Adrenal gland (tissue), 12 donors: ENCODE data around the gene SLC22A14. TPM values are rescaled to one million over a fixed set of nuclear protein-coding genes. Genes with fewer than 3 reads are reported as not detected.

Experiments
- DNase-seq, 7 donors: peaks; one replicate each; pipeline ENCODE4 v3.0.0-alpha.2; 2019 to 2020
- H3K27ac ChIP-seq, 5 donors: fragments of 200-600 bp; sonication (generic) in 4 of 5; 1 replicate in 3 of 5; 2 replicates in 2 of 5; pipeline versions ENCODE4 v1.5.1 to v1.8.0; 2016 to 2020; ENCODE audit warnings: mild to moderate bottlenecking in 1 of 5
- H3K27me3 ChIP-seq: fragments of 200-600 bp; 2 replicates; pipeline ENCODE4 v1.8.0; 2021
- H3K36me3 ChIP-seq, 2 donors: fragments of 200-600 bp; replicated peaks in 1 of 2; 1 replicate in 1 of 2; 2 replicates in 1 of 2; pipeline versions ENCODE4 v1.5.1 to v1.8.0; 2018 to 2022
- H3K4me1 ChIP-seq, 2 donors: fragments of 200-600 bp; replicated peaks in 1 of 2; 1 replicate in 1 of 2; 2 replicates in 1 of 2; pipeline versions ENCODE4 v1.5.1 to v1.8.0; 2018 to 2021
- H3K4me3 ChIP-seq, 4 donors: fragments of 200-600 bp; sonication (generic) in 3 of 4; one replicate each; pipeline ENCODE4 v1.5.1; 2016 to 2018
- H3K9me3 ChIP-seq, 3 donors: fragments of 200-600 bp; sonication (generic) in 1 of 3; replicated peaks in 1 of 3; 1 replicate in 2 of 3; 2 replicates in 1 of 3; pipeline versions ENCODE4 v1.5.1 to v1.8.0; 2016 to 2021
- CTCF ChIP-seq, 6 experiments: fragments of 450-650 bp in 4 of 6; fragments of 200-600 bp in 2 of 6; sonication (generic) in 1 of 6; IDR thresholded peaks; 1 replicate in 5 of 6; 2 replicates in 1 of 6; pipeline versions ENCODE4 v1.5.1 to v1.8.0; 2016 to 2021; ENCODE audit warnings: antibody characterized with exemption in 6 of 6, mild to moderate bottlenecking in 2 of 6, moderate library complexity in 1 of 6
- POLR2A ChIP-seq, 2 donors: fragments of 450-650 bp; IDR thresholded peaks; one replicate each; pipeline ENCODE4 v1.6.1; 2017; ENCODE audit warnings: antibody characterized with exemption in 2 of 2, mild to moderate bottlenecking in 2 of 2, moderate library complexity in 1 of 2
- WGBS, 4 donors: extraction: QIAGEN DNeasy Blood & Tissue Kit in 2 of 4; methylation state at CpG; one replicate each; pipeline versions ENCODE4 v1.1.5 to v1.1.7; 2013 to 2017; 5-methylcytosine and 5-hydroxymethylcytosine counted together
- intact Hi-C, 2 donors: fragments of 100-400 bp; cut with DNase I; formaldehyde crosslinking; loops; one replicate each; pipeline versions ENCODE4 v1.14.1 to v1.15.0; 2022 to 2023
- polyA plus RNA-seq, 3 donors: library from polyadenylated mRNA; stranded (reverse); fragments of 200-250 nt in 2 of 3; fragments of 350-450 nt in 1 of 3; fragmentation: Illumina TruSeq in 1 of 3; extraction: RNeasy Lipid Tissue Mini Kit (QIAGEN cat#74804) in 1 of 3; gene quantifications; one replicate each; pipeline ENCODE4 v1.2.3, GENCODE V29; 2013 to 2014
- total RNA-seq, 9 donors: library from RNA; depleted of rRNA in 4 of 9; stranded (reverse); fragments of >200 nt in 4 of 9; fragments of 120-200 nt in 1 of 9; fragmentation: NEBNext Ultra II Directional in 1 of 9; extraction: Animal tissue kit (Norgen Biotek cat#: 25700) in 1 of 9; gene quantifications; one replicate each; pipeline versions ENCODE4 v1.1.0 to v1.2.4, GENCODE V29; 2013 to 2023
- donor health status: healthy with polysubstance abuse.
- donor health status: Bipolar disorder and iron deficiency.
- donor health status: DM: yes; HTN: yes; CAD: no.
- donor health status: DM: no; HTN: no; CAD: no.
- donor health status: DM: no; HTN: no; CAD: no.
- donor health status: DM: yes; HTN: yes; CAD: no.

Gene SLC22A14
- total and polyA plus RNA-seq, 12 donors: 0.07 to 0.32 (median 0.11) TPM; not detected in 5

GRCh38 chr3:38362825-38363224 lies 80.7 kb downstream of the SLC22A14 start:
- Histone ChIP-seq H3K4me1 (no peaks in the 10 kb centered on the region), H3K27me3 (no peaks in the 10 kb centered on the region), H3K36me3 (no peaks in the 10 kb centered on the region), H3K27ac (no peak overlapping the region), H3K9me3 (no peaks in the 10 kb centered on the region), H3K4me3 (no peak overlapping the region)
- intact Hi-C loops: no loop called here
- WGBS, 4 donors: 95 to 98% (median 95%) methylated on average over 9 of the region's 9 CpGs
- DNase-seq: peak in 1 of 7 donors; percentile 18
- no peak for TF ChIP-seq POLR2A (IDR thresholded peaks at IDR 0.05)

- H3K36me3 ChIP-seq: no peaks in the 10 kb centered on the region
- H3K9me3 ChIP-seq: no peaks in the 10 kb centered on the region
- no peak for DNase-seq
- H3K4me3 ChIP-seq: no peak overlapping the region
- intact Hi-C loops: no loop called here
- H3K4me1 ChIP-seq: no peaks in the 10 kb centered on the region
- H3K27me3 ChIP-seq: no peaks in the 10 kb centered on the region
- no peak for TF ChIP-seq POLR2A (IDR thresholded peaks at IDR 0.05)
- no peak for TF ChIP-seq CTCF (IDR thresholded peaks at IDR 0.05)
- no peak overlapping the region for H3K27ac ChIP-seq
- WGBS, 4 donors: 93 to 100% (median 96%) methylated on average over 4 to 6 of the region's 6 CpGs
These were observed 82.8 kb downstream of the SLC22A14 start for GRCh38 chr3:38364721-38365400.

GRCh38 chr3:38365469-38366062 lies 83.5 kb downstream of the SLC22A14 start:
- intact Hi-C loops: no loop called here
- no peak overlapping the region for H3K27ac ChIP-seq
- no peaks in the 10 kb centered on the region for H3K9me3 ChIP-seq
- 85 to 96% (median 92%) methylated on average over 6 to 13 of the region's 13 CpGs for WGBS, 4 donors
- no peak for DNase-seq
- no peaks in the 10 kb centered on the region for H3K4me1 ChIP-seq
- H3K27me3 ChIP-seq: no peaks in the 10 kb centered on the region
- no peak overlapping the region for H3K4me3 ChIP-seq
- H3K36me3 ChIP-seq: no peaks in the 10 kb centered on the region
- TF ChIP-seq CTCF (IDR thresholded peaks at IDR 0.05): no peak

- no peak overlapping the region for H3K27ac ChIP-seq
- no peak for TF ChIP-seq CTCF (IDR thresholded peaks at IDR 0.05)
- no peak for TF ChIP-seq POLR2A (IDR thresholded peaks at IDR 0.05)
- DNase-seq: no peak
- no peaks in the 10 kb centered on the region for H3K27me3 ChIP-seq
- no peak overlapping the region for H3K4me3 ChIP-seq
- H3K4me1 ChIP-seq: no peaks in the 10 kb centered on the region
- H3K36me3 ChIP-seq: no peaks in the 10 kb centered on the region
- intact Hi-C loops: no loop called here
- WGBS, 4 donors: 87 to 96% (median 96%) methylated on average over 3 of the region's 3 CpGs
- H3K9me3 ChIP-seq: no peaks in the 10 kb centered on the region
These were observed 84.0 kb downstream of the SLC22A14 start for GRCh38 chr3:38366082-38366481.

- intact Hi-C loops: no loop called here
- H3K9me3 ChIP-seq: no peaks in the 10 kb centered on the region
- no peak overlapping the region for H3K4me3 ChIP-seq
- no peak overlapping the region for H3K27ac ChIP-seq
- peaks cover 0 to 3% of the 10 kb centered on the region in 2 donors for H3K36me3 ChIP-seq
- H3K27me3 ChIP-seq: no peaks in the 10 kb centered on the region
- DNase-seq: no peak
- H3K4me1 ChIP-seq: no peaks in the 10 kb centered on the region
- 67 to 87% (median 83%) methylated on average over 3 of the region's 3 CpGs for WGBS, 4 donors
- TF ChIP-seq CTCF (IDR thresholded peaks at IDR 0.05): no peak
These were observed 85.7 kb downstream of the SLC22A14 start for GRCh38 chr3:38367779-38368178.
